CD4-positive, alpha-beta memory T cell (primary cell): ENCODE results near the gene PHTF1. TPM values are rescaled to one million over a fixed set of nuclear protein-coding genes. Genes with fewer than 3 reads are reported as not detected.

ENCODE experiments used
- CTCF ChIA-PET: fragments of 350-600 bp; sonication (Branson Sonifier 250); formaldehyde crosslinking; loops from one replicate; lab custom pipeline; 2021; ENCODE audit warnings: inconsistent platforms; ENCODE audit not compliant: partially characterized antibody; lab: Charles Lee
- POLR2A ChIA-PET: fragments of 350-600 bp; sonication (Branson Sonifier 250); formaldehyde crosslinking; loops from one replicate; lab custom pipeline; 2021; ENCODE audit not compliant: partially characterized antibody; lab: Charles Lee
- DNase-seq, 5 donors: peaks; one replicate each; pipeline versions ENCODE4 v3.0.0 to v3.0.0-alpha.2; 2020 to 2022; ENCODE audit warnings: mixed read lengths in 1 of 5
- H3K27ac ChIP-seq: one replicate; pipeline ENCODE4 v1.7.0; 2013; ENCODE audit warnings: low read depth, low read length
- H3K27me3 ChIP-seq: 2 replicates; pipeline ENCODE4 v1.7.0; 2013; ENCODE audit warnings: mild to moderate bottlenecking, low read length, moderate library complexity; ENCODE audit not compliant: insufficient read depth
- H3K36me3 ChIP-seq: 2 replicates; pipeline ENCODE4 v1.7.0; 2013; ENCODE audit warnings: mild to moderate bottlenecking, low read length, moderate library complexity; ENCODE audit not compliant: insufficient read depth
- H3K4me1 ChIP-seq: 2 replicates; pipeline ENCODE4 v1.7.0; 2013; ENCODE audit warnings: mild to moderate bottlenecking, low read length, moderate library complexity; ENCODE audit not compliant: insufficient read depth
- H3K4me3 ChIP-seq, 2 donors: one replicate each; pipeline ENCODE4 v1.7.0; 2013; ENCODE audit warnings: low read length in 2 of 2, mild to moderate bottlenecking in 1 of 2
- H3K9me3 ChIP-seq, 2 donors: one replicate each; pipeline ENCODE4 v1.7.0; 2013; ENCODE audit warnings: low read length in 2 of 2, control low read depth in 1 of 2; ENCODE audit not compliant: control insufficient read depth in 1 of 2
- H3K27ac Mint-ChIP-seq, 7 donors: one replicate each; pipeline ENCODE4 v1.8.0; 2020 to 2021; ENCODE audit warnings: mixed read lengths in 7 of 7, mild to moderate bottlenecking in 6 of 7, inconsistent platforms in 3 of 7, moderate library complexity in 3 of 7
- H3K27me3 Mint-ChIP-seq, 2 donors: one replicate each; pipeline ENCODE4 v1.8.0; 2020 to 2021; ENCODE audit warnings: mixed read lengths in 2 of 2
- H3K36me3 Mint-ChIP-seq, 2 donors: one replicate each; pipeline ENCODE4 v1.8.0; 2020 to 2021; ENCODE audit warnings: mixed read lengths in 2 of 2, inconsistent platforms in 1 of 2, mild to moderate bottlenecking in 1 of 2
- H3K4me1 Mint-ChIP-seq, 4 donors: one replicate each; pipeline ENCODE4 v1.8.0; 2020 to 2021; ENCODE audit warnings: mixed read lengths in 4 of 4, mild to moderate bottlenecking in 1 of 4
- H3K4me3 Mint-ChIP-seq, 8 donors: one replicate each; pipeline ENCODE4 v1.8.0; 2020 to 2021; ENCODE audit warnings: mixed read lengths in 8 of 8, mild to moderate bottlenecking in 7 of 8, moderate library complexity in 6 of 8, inconsistent platforms in 3 of 8
- H3K9me3 Mint-ChIP-seq, 8 donors: one replicate each; pipeline ENCODE4 v1.8.0; 2020 to 2021; ENCODE audit warnings: mixed read lengths in 8 of 8, mild to moderate bottlenecking in 5 of 8, inconsistent platforms in 3 of 8, moderate library complexity in 1 of 8
- intact Hi-C: fragments of 100-400 bp; cut with micrococcal nuclease; formaldehyde crosslinking; loops from one replicate; pipeline ENCODE4 v1.15.1; 2023
- polyA plus RNA-seq, 2 donors: library from polyadenylated mRNA; unstranded; fragments of 300-500 nt; fragmentation: Illumina TruSeq; gene quantifications; one replicate each; pipeline ENCODE4 v1.2.3, GENCODE V29; 2021
- total RNA-seq, 2 experiments: library from RNA; stranded (reverse); gene quantifications; one replicate each; pipeline ENCODE4 v1.2.3, GENCODE V29; 2021

PHTF1 gene
- total and polyA plus RNA-seq, 4 experiments from 2014 or later: 7.2 to 9.8 (median 9.1) TPM

- Mint-ChIP-seq H3K27ac (peak overlapping the region in 2 of 7 donors; percentile 19 to 49), H3K36me3 (peaks cover 13 to 26% of the 10 kb centered on the region in 2 donors), H3K27me3 (no peaks in the 10 kb centered on the region), H3K4me1 (peaks cover 6 to 9% (median 7%) of the 10 kb centered on the region in 4 donors), H3K4me3 (peak overlapping the region in 2 of 8 donors; percentile 14 to 72), H3K9me3 (no peaks in the 10 kb centered on the region)
- DNase-seq: no peak
- intact Hi-C loops: loop anchor here (5.0 kb wide), 1 partner anchor 111 kb away; the partner anchor contains the start of gene RSBN1
- H3K36me3 ChIP-seq: no peaks in the 10 kb centered on the region
- no peak overlapping the region for H3K27ac ChIP-seq
- H3K4me3 ChIP-seq: no peak overlapping the region
- POLR2A ChIA-PET: interaction anchor here (0.9 to 1.3 kb wide), 2 partner anchors 58 to 111 kb away, joined by 3 read pairs; partner anchors contain the start of genes PHTF1 and RSBN1
- H3K4me1 ChIP-seq: no peaks in the 10 kb centered on the region
- CTCF ChIA-PET: no interaction called here
- H3K9me3 ChIP-seq: no peaks in the 10 kb centered on the region
- no peaks in the 10 kb centered on the region for H3K27me3 ChIP-seq
Observed at GRCh38 chr1:113701429-113701828, 57.9 kb downstream of the PHTF1 start.

- DNase-seq: no peak
- peaks cover 0 to 34% (median 26%) of the 10 kb centered on the region in 8 donors for H3K9me3 Mint-ChIP-seq
- ChIA-PET CTCF (no interaction called here), POLR2A (no interaction called here)
- H3K4me1 ChIP-seq: no peaks in the 10 kb centered on the region
- H3K27ac Mint-ChIP-seq: no peak overlapping the region
- H3K36me3 ChIP-seq: no peaks in the 10 kb centered on the region
- intact Hi-C loops: no loop called here
- H3K9me3 ChIP-seq: peaks cover 0 to 4% of the 10 kb centered on the region in 2 donors
- no peaks in the 10 kb centered on the region for H3K27me3 Mint-ChIP-seq
- no peaks in the 10 kb centered on the region for H3K27me3 ChIP-seq
- H3K4me3 Mint-ChIP-seq: no peak overlapping the region
- H3K4me1 Mint-ChIP-seq: no peaks in the 10 kb centered on the region
- H3K27ac ChIP-seq: no peak overlapping the region
- no peak overlapping the region for H3K4me3 ChIP-seq
- H3K36me3 Mint-ChIP-seq: peaks cover 28 to 70% of the 10 kb centered on the region in 2 donors
Observed at GRCh38 chr1:113694910-113695309, 64.4 kb downstream of the PHTF1 start.

GRCh38 chr1:113692824-113693431 is 66.4 kb downstream of the PHTF1 start:
- H3K9me3 Mint-ChIP-seq: peaks cover 0 to 34% (median 26%) of the 10 kb centered on the region in 8 donors
- H3K4me1 ChIP-seq: no peaks in the 10 kb centered on the region
- H3K4me1 Mint-ChIP-seq: no peaks in the 10 kb centered on the region
- POLR2A ChIA-PET: no interaction called here
- no peak overlapping the region for H3K27ac ChIP-seq
- no peaks in the 10 kb centered on the region for H3K27me3 ChIP-seq
- no peak overlapping the region for H3K4me3 ChIP-seq
- CTCF ChIA-PET: no interaction called here
- no peak overlapping the region for H3K27ac Mint-ChIP-seq
- H3K27me3 Mint-ChIP-seq: no peaks in the 10 kb centered on the region
- no peaks in the 10 kb centered on the region for H3K36me3 ChIP-seq
- peaks cover 28 to 64% of the 10 kb centered on the region in 2 donors for H3K36me3 Mint-ChIP-seq
- H3K9me3 ChIP-seq: peaks cover 0 to 4% of the 10 kb centered on the region in 2 donors
- DNase-seq: no peak
- intact Hi-C loops: no loop called here
- H3K4me3 Mint-ChIP-seq: no peak overlapping the region

- Mint-ChIP-seq H3K36me3 (peaks cover 27 to 60% of the 10 kb centered on the region in 2 donors), H3K4me1 (no peaks in the 10 kb centered on the region), H3K9me3 (peaks cover 0 to 34% (median 26%) of the 10 kb centered on the region in 8 donors), H3K27me3 (no peaks in the 10 kb centered on the region), H3K27ac (peak overlapping the region in 1 of 7 donors; percentile 25), H3K4me3 (no peak overlapping the region)
- ChIA-PET POLR2A (no interaction called here), CTCF (no interaction called here)
- H3K36me3 ChIP-seq: no peaks in the 10 kb centered on the region
- no peak overlapping the region for H3K4me3 ChIP-seq
- H3K4me1 ChIP-seq: no peaks in the 10 kb centered on the region
- DNase-seq: no peak
- H3K9me3 ChIP-seq: peaks cover 0 to 4% of the 10 kb centered on the region in 2 donors
- H3K27me3 ChIP-seq: no peaks in the 10 kb centered on the region
- H3K27ac ChIP-seq: no peak overlapping the region
- intact Hi-C loops: no loop called here
Observed at GRCh38 chr1:113692342-113692741, 66.9 kb downstream of the PHTF1 start.

GRCh38 chr1:113691184-113691583 is 68.1 kb downstream of the PHTF1 start:
- no peaks in the 10 kb centered on the region for H3K4me1 Mint-ChIP-seq
- no peaks in the 10 kb centered on the region for H3K27me3 ChIP-seq
- no peaks in the 10 kb centered on the region for H3K4me1 ChIP-seq
- no peaks in the 10 kb centered on the region for H3K36me3 ChIP-seq
- intact Hi-C loops: no loop called here
- CTCF ChIA-PET: no interaction called here
- peaks cover 20 to 51% of the 10 kb centered on the region in 2 donors for H3K36me3 Mint-ChIP-seq
- H3K27me3 Mint-ChIP-seq: no peaks in the 10 kb centered on the region
- H3K9me3 Mint-ChIP-seq: peaks cover 0 to 34% (median 26%) of the 10 kb centered on the region in 8 donors
- POLR2A ChIA-PET: no interaction called here
- peaks cover 0 to 4% of the 10 kb centered on the region in 2 donors for H3K9me3 ChIP-seq
- DNase-seq: no peak
- H3K27ac ChIP-seq: no peak overlapping the region
- no peak overlapping the region for H3K4me3 ChIP-seq
- no peak overlapping the region for H3K4me3 Mint-ChIP-seq
- no peak overlapping the region for H3K27ac Mint-ChIP-seq

GRCh38 chr1:113686891-113687618 is 72.2 kb downstream of the PHTF1 start:
- Mint-ChIP-seq H3K27me3 (no peaks in the 10 kb centered on the region), H3K4me3 (no peak overlapping the region), H3K27ac (no peak overlapping the region), H3K36me3 (peaks cover 14 to 24% of the 10 kb centered on the region in 2 donors), H3K4me1 (no peaks in the 10 kb centered on the region), H3K9me3 (peaks cover 0 to 3% (median 0%) of the 10 kb centered on the region in 8 donors)
- no peaks in the 10 kb centered on the region for H3K36me3 ChIP-seq
- no peaks in the 10 kb centered on the region for H3K27me3 ChIP-seq
- intact Hi-C loops: no loop called here
- CTCF ChIA-PET: interaction anchor here (0.9 kb wide), 2 partner anchors 9 to 971 kb away, joined by 3 read pairs; no protein-coding TSS in a partner anchor
- H3K4me3 ChIP-seq: no peak overlapping the region
- POLR2A ChIA-PET: no interaction called here
- no peak overlapping the region for H3K27ac ChIP-seq
- no peaks in the 10 kb centered on the region for H3K9me3 ChIP-seq
- H3K4me1 ChIP-seq: no peaks in the 10 kb centered on the region
- DNase-seq: no peak

GRCh38 chr1:113684153-113684541 is 75.1 kb downstream of the PHTF1 start:
- Mint-ChIP-seq H3K4me3 (no peak overlapping the region), H3K27me3 (no peaks in the 10 kb centered on the region), H3K4me1 (peaks cover 0 to 2% (median under 1%) of the 10 kb centered on the region in 4 donors), H3K27ac (peak overlapping the region in 1 of 7 donors; percentile 58), H3K9me3 (no peaks in the 10 kb centered on the region), H3K36me3 (peaks cover 10 to 12% of the 10 kb centered on the region in 2 donors)
- no peak overlapping the region for H3K27ac ChIP-seq
- no peaks in the 10 kb centered on the region for H3K27me3 ChIP-seq
- no peak overlapping the region for H3K4me3 ChIP-seq
- no peaks in the 10 kb centered on the region for H3K4me1 ChIP-seq
- intact Hi-C loops: no loop called here
- ChIA-PET POLR2A (no interaction called here), CTCF (interaction anchor here (1.0 to 1.2 kb wide), 2 partner anchors 13 to 966 kb away, joined by 3 to 4 read pairs; no protein-coding TSS in a partner anchor)
- no peaks in the 10 kb centered on the region for H3K36me3 ChIP-seq
- no peaks in the 10 kb centered on the region for H3K9me3 ChIP-seq
- no peak for DNase-seq
